ENCODE results near the gene PDE4D. TPM values are rescaled to one million over a fixed set of nuclear protein-coding genes. Genes with fewer than 3 reads are reported as not detected.
"Not testable (repeated sequence)": the region's sequence is repeated elsewhere in the genome, so short reads cannot be mapped to it uniquely, and the experiment has no call there.

PDE4D gene
- total RNA-seq, 1 donor from 2014 or later: 13.2 TPM

- no peak for TF ChIP-seq CTCF (IDR thresholded peaks at IDR 0.05; ENCODE audit: partially characterized antibody, unreplicated experiment)
- Mint-ChIP-seq H3K9me3 (ENCODE audit: unreplicated experiment) (no peaks in the 10 kb centered on the region), H3K4me3 (ENCODE audit: unreplicated experiment) (no peak overlapping the region), H3K27ac (ENCODE audit: unreplicated experiment) (no peak overlapping the region), H3K36me3 (ENCODE audit: unreplicated experiment) (no peaks in the 10 kb centered on the region), H3K27me3 (ENCODE audit: unreplicated experiment) (no peaks in the 10 kb centered on the region), H3K4me1 (ENCODE audit: low read depth, unreplicated experiment) (peaks cover 4% of the 10 kb centered on the region)
- DNase-seq: no peak
Observed at GRCh38 chr5:59416026-59416425, 477.5 kb downstream of the PDE4D start.

DNA sequence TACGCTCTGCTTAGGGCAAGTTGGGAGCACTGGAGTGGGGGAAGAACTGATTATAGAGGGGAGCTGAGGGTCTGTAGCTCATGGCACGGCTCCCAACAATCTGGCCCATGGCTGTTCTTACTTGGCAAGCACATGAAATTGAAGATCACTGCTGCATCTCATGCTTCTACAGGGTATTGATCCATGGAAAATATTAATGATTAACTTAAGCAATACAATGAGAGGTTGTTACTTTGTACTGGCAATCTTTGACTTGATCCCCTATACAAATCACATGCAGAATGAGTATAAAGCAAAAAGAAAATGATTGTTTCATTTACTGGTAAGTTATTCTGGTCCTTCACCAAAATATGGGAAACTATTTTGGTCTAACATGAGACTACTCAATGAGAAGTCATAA lies 481.1 kb downstream of the PDE4D start:
- H3K27me3 Mint-ChIP-seq (ENCODE audit: unreplicated experiment): no peaks in the 10 kb centered on the region
- no peaks in the 10 kb centered on the region for H3K9me3 Mint-ChIP-seq (ENCODE audit: unreplicated experiment)
- peaks cover 5% of the 10 kb centered on the region for H3K36me3 Mint-ChIP-seq (ENCODE audit: unreplicated experiment)
- H3K4me1 Mint-ChIP-seq (ENCODE audit: low read depth, unreplicated experiment): peaks cover 4% of the 10 kb centered on the region
- no peak overlapping the region for H3K27ac Mint-ChIP-seq (ENCODE audit: unreplicated experiment)
- H3K4me3 Mint-ChIP-seq (ENCODE audit: unreplicated experiment): no peak overlapping the region
- TF ChIP-seq CTCF (IDR thresholded peaks at IDR 0.05; ENCODE audit: partially characterized antibody, unreplicated experiment): no peak
- DNase-seq: no peak

DNA sequence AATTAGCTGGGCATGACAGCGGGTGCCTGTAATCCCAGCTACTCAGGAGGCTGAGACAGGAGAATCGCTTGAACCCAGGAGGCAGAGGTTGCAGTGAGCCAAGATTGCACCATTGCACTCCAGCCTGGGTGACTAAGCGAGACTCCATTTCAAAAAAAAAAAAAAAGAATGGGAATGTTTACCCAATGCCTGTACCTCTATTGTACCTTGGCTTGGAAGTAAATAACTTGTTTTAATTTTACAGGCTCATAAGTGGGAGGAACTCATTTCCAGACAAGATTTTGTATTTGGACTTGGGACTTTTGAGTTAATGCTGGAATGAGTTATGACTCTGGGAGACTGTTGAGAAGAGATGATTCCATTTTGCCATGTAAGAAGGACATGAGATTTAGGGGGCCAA lies 484.5 kb downstream of the PDE4D start:
- H3K27ac Mint-ChIP-seq (ENCODE audit: unreplicated experiment); H3K27me3 Mint-ChIP-seq (ENCODE audit: unreplicated experiment); H3K9me3 Mint-ChIP-seq (ENCODE audit: unreplicated experiment); H3K4me1 Mint-ChIP-seq (ENCODE audit: low read depth, unreplicated experiment); DNase-seq; H3K4me3 Mint-ChIP-seq (ENCODE audit: unreplicated experiment); H3K36me3 Mint-ChIP-seq (ENCODE audit: unreplicated experiment): not testable (repeated sequence)

- Mint-ChIP-seq H3K27ac (ENCODE audit: unreplicated experiment) (no peak overlapping the region), H3K4me1 (ENCODE audit: low read depth, unreplicated experiment) (no peaks in the 10 kb centered on the region), H3K4me3 (ENCODE audit: unreplicated experiment) (no peak overlapping the region), H3K9me3 (ENCODE audit: unreplicated experiment) (peaks cover 2% of the 10 kb centered on the region), H3K36me3 (ENCODE audit: unreplicated experiment) (peaks cover 15% of the 10 kb centered on the region), H3K27me3 (ENCODE audit: unreplicated experiment) (no peaks in the 10 kb centered on the region)
- DNase-seq: no peak
- TF ChIP-seq CTCF (IDR thresholded peaks at IDR 0.05; ENCODE audit: partially characterized antibody, unreplicated experiment): no peak
Observed at GRCh38 chr5:59407967-59408366, 485.6 kb downstream of the PDE4D start.

- no peak for DNase-seq
- Mint-ChIP-seq H3K27me3 (ENCODE audit: unreplicated experiment) (no peaks in the 10 kb centered on the region), H3K27ac (ENCODE audit: unreplicated experiment) (no peak overlapping the region), H3K4me1 (ENCODE audit: low read depth, unreplicated experiment) (no peaks in the 10 kb centered on the region), H3K4me3 (ENCODE audit: unreplicated experiment) (no peak overlapping the region), H3K36me3 (ENCODE audit: unreplicated experiment) (peaks cover 6% of the 10 kb centered on the region), H3K9me3 (ENCODE audit: unreplicated experiment) (peaks cover 3% of the 10 kb centered on the region)
- no peak for TF ChIP-seq CTCF (IDR thresholded peaks at IDR 0.05; ENCODE audit: partially characterized antibody, unreplicated experiment)
Observed at GRCh38 chr5:59401637-59402036, 491.9 kb downstream of the PDE4D start.

DNA sequence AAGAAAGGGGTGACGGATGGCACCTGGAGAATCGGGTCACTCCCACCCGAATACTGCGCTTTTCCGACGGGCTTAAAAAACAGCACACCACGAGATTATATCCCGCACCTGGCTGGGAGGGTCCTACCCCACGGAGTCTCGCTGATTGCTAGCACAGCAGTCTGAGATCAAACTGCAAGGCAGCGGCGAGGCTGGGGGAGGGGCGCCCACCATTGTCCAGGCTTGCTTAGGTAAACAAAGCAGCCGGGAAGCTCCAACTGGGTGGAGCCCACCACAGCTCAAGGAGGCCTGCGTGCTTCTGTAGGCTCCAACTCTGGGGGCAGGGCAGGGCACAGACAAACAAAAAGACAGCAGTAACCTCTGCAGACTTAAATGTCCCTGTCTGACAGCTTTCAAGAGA lies 498.6 kb downstream of the PDE4D start:
- not testable (repeated sequence) for H3K27ac Mint-ChIP-seq (ENCODE audit: unreplicated experiment); H3K4me1 Mint-ChIP-seq (ENCODE audit: low read depth, unreplicated experiment); DNase-seq; H3K9me3 Mint-ChIP-seq (ENCODE audit: unreplicated experiment); H3K27me3 Mint-ChIP-seq (ENCODE audit: unreplicated experiment); H3K36me3 Mint-ChIP-seq (ENCODE audit: unreplicated experiment); H3K4me3 Mint-ChIP-seq (ENCODE audit: unreplicated experiment)
